ENCODE measurements around the gene MYMK. TPM values are rescaled to one million over a fixed set of nuclear protein-coding genes. Genes with fewer than 3 reads are reported as not detected.
A peak's percentile ranks its signal among the peaks of the same experiment; 100 is the strongest.

The MYMK gene
- total and polyA plus RNA-seq, 2 of the 13 experiments (the other 11 are each of a cell fraction or from before 2014, with no cell fraction given): not detected

DNA sequence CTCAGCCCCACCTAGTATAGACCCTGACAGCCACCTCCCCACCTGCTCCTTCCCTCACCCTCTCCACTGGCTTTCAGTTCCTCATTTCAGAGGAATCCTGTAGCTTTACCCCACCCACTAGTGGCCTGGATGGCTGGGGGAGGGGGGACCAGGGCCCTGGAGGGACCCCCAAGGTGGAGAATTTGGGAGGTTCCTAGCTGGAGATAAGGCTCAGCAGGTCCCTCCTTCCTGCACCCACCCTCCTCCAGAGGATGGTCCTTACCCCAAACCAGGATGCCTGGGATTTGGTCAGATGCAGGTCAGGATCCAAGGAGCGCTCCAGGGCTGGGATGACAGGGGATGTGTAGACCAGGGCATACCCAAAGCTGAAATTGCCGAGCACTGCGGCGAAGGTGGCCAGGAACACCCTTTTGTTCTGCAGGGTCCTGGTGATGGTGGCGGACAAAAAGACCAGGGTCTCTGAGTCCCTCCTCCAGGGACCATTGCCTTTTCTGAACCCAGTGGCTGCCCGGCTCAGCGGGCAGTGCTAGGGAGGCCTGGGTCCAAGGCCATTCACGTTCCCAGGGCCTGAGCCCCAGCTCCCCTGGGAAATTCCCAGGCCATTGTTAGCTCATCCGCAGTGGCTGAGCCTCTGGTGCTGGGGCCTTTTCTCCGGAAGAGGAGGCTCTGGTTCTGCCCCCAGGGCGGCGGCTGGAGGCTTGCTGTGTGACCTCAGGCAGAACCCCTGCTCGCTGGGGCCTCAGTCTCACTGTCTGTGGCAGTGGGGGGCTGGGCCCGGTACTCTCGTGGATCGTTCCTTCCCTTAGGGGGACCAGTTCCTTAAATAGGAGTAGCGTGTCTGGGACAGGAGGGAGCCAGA, 46.5 kb downstream of the MYMK start (continued):
- TF ChIP-seq ZNF569 (CRISPR knock-in tag; IDR thresholded peaks at IDR 0.05; ENCODE audit: borderline replicate concordance) (no peak), ZNF382 (CRISPR knock-in tag; IDR thresholded peaks at IDR 0.05; ENCODE audit: borderline replicate concordance) (no peak), ZNF460 (CRISPR knock-in tag; IDR thresholded peaks at IDR 0.05; ENCODE audit: borderline replicate concordance) (no peak), ZNF143 (CRISPR knock-in tag; IDR thresholded peaks at IDR 0.05) (peak; percentile 61), TBX3 (IDR thresholded peaks at IDR 0.05; ENCODE audit: borderline replicate concordance) (no peak), SCMH1 (CRISPR knock-in tag; IDR thresholded peaks at IDR 0.05; ENCODE audit: borderline replicate concordance) (no peak), SP1 (IDR thresholded peaks at IDR 0.05) (no peak), SP1 (CRISPR knock-in tag; IDR thresholded peaks at IDR 0.05) (no peak), RBAK (CRISPR knock-in tag; IDR thresholded peaks at IDR 0.05) (no peak), PPARG (CRISPR knock-in tag; conservative IDR thresholded peaks at IDR 0.05) (no peak), TARDBP (CRISPR knock-in tag; IDR thresholded peaks at IDR 0.05) (no peak)
- TF ChIP-seq, protein P1, sequence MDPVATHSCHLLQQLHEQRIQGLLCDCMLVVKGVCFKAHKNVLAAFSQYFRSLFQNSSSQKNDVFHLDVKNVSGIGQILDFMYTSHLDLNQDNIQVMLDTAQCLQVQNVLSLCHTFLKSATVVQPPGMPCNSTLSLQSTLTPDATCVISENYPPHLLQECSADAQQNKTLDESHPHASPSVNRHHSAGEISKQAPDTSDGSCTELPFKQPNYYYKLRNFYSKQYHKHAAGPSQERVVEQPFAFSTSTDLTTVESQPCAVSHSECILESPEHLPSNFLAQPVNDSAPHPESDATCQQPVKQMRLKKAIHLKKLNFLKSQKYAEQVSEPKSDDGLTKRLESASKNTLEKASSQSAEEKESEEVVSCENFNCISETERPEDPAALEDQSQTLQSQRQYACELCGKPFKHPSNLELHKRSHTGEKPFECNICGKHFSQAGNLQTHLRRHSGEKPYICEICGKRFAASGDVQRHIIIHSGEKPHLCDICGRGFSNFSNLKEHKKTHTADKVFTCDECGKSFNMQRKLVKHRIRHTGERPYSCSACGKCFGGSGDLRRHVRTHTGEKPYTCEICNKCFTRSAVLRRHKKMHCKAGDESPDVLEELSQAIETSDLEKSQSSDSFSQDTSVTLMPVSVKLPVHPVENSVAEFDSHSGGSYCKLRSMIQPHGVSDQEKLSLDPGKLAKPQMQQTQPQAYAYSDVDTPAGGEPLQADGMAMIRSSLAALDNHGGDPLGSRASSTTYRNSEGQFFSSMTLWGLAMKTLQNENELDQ (CRISPR knock-in tag; IDR thresholded peaks at IDR 0.05; ENCODE audit: borderline replicate concordance): no peak
- TF ChIP-seq, protein P2, sequence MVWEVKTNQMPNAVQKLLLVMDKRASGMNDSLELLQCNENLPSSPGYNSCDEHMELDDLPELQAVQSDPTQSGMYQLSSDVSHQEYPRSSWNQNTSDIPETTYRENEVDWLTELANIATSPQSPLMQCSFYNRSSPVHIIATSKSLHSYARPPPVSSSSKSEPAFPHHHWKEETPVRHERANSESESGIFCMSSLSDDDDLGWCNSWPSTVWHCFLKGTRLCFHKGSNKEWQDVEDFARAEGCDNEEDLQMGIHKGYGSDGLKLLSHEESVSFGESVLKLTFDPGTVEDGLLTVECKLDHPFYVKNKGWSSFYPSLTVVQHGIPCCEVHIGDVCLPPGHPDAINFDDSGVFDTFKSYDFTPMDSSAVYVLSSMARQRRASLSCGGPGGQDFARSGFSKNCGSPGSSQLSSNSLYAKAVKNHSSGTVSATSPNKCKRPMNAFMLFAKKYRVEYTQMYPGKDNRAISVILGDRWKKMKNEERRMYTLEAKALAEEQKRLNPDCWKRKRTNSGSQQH (CRISPR knock-in tag; IDR thresholded peaks at IDR 0.05; ENCODE audit: low read depth): no peak
- TF ChIP-seq, protein P3, sequence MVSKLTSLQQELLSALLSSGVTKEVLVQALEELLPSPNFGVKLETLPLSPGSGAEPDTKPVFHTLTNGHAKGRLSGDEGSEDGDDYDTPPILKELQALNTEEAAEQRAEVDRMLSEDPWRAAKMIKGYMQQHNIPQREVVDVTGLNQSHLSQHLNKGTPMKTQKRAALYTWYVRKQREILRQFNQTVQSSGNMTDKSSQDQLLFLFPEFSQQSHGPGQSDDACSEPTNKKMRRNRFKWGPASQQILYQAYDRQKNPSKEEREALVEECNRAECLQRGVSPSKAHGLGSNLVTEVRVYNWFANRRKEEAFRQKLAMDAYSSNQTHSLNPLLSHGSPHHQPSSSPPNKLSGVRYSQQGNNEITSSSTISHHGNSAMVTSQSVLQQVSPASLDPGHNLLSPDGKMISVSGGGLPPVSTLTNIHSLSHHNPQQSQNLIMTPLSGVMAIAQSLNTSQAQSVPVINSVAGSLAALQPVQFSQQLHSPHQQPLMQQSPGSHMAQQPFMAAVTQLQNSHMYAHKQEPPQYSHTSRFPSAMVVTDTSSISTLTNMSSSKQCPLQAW (CRISPR knock-in tag; IDR thresholded peaks at IDR 0.05): peak; percentile 17; the same call in 1 of the 2 replicates
- TF ChIP-seq, protein P4, sequence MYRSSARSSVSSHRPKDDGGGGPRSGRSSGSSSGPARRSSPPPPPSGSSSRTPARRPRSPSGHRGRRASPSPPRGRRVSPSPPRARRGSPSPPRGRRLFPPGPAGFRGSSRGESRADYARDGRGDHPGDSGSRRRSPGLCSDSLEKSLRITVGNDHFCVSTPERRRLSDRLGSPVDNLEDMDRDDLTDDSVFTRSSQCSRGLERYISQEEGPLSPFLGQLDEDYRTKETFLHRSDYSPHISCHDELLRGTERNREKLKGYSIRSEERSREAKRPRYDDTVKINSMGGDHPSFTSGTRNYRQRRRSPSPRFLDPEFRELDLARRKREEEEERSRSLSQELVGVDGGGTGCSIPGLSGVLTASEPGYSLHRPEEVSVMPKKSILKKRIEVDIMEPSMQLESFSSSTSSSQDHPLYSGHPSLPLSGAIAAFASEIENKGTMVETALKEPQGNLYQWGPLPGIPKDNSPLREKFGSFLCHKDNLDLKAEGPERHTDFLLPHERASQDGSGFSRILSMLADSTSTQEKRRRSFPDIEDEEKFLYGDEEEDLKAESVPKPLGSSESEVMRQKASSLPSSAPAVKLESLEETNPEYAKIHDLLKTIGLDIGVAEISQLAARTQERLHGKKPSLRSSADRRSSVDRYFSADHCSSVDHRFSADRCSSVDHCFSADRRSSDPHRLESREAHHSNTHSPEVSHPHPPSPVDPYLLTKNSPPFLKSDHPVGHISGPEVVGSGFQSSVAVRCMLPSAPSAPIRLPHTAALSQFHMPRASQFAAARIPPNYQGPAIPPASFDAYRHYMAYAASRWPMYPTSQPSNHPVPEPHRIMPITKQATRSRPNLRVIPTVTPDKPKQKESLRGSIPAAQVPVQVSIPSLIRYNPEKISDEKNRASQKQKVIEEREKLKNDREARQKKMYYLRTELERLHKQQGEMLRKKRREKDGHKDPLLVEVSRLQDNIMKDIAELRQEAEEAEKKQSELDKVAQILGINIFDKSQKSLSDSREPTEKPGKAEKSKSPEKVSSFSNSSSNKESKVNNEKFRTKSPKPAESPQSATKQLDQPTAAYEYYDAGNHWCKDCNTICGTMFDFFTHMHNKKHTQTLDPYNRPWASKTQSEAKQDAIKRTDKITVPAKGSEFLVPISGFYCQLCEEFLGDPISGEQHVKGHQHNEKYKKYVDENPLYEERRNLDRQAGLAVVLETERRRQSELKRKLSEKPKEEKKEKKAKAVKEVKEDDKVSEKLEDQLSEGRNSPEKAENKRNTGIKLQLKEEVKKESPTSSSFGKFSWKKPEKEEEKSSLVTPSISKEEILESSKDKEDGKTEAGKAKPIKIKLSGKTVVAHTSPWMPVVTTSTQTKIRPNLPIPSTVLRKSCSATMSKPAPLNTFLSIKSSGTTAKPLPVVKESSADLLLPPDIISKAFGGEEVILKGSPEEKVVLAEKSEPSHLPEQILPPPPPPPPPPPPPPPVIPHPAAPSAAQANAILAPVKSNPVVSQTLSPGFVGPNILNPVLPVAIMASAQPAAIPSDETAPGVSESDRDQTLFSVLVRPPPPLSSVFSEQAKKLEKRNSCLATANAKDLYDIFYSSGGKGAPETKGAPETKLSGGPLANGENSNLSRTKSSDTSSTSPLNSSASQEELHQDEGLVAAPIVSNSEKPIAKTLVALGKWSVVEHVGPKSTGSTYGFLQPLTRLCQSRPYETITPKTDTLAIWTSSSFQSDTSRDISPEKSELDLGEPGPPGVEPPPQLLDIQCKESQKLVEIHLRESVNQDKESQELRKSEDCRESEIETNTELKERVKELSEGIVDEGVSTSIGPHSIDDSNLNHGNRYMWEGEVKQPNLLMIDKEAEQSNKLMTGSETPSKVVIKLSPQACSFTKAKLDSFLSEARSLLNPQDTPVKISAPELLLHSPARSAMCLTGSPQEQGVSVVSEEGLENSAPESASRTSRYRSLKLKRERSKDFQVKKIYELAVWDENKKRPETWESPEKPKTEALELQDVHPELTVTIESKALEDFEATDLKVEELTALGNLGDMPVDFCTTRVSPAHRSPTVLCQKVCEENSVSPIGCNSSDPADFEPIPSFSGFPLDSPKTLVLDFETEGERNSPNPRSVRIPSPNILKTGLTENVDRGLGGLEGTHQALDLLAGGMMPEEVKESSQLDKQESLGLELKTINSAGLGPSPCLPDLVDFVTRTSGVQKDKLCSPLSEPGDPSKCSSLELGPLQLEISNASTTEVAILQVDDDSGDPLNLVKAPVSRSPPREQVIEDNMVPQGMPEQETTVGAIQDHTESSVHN (CRISPR knock-in tag; IDR thresholded peaks at IDR 0.05): peak; percentile 33; the same call in 1 of the 2 replicates
